WTC11 (cell line): ENCODE measurements around the gene TRIP10. TPM values are rescaled to one million over a fixed set of nuclear protein-coding genes. Genes with fewer than 3 reads are reported as not detected.

Experiments
- ATAC-seq: fragments of 200-7000 bp; cut with Tn5 transposase; 2 replicates; pipeline ENCODE4 v1.10.0; 2021; ENCODE audit warnings: mild to moderate bottlenecking, moderate library complexity
- CTCF ChIA-PET: fragments of 300-600 bp; sonication (Branson Sonifier 250); formaldehyde crosslinking; loops from one replicate; lab custom pipeline; 2021; ENCODE audit warnings: antibody characterized with exemption; lab: Charles Lee
- POLR2A ChIA-PET: fragments of 350-600 bp; sonication (Branson Sonifier 250); formaldehyde crosslinking; loops from one replicate; lab custom pipeline; 2021; ENCODE audit warnings: antibody characterized with exemption; lab: Charles Lee
- DNase-seq: peaks from one replicate; pipeline ENCODE4 v3.0.0; 2021; ENCODE audit warnings: low spot score
- H3K27ac Mint-ChIP-seq: 2 replicates; pipeline ENCODE4 v1.8.0; 2021; ENCODE audit warnings: mixed read lengths
- H3K27me3 Mint-ChIP-seq: 2 replicates; pipeline ENCODE4 v1.8.0; 2021; ENCODE audit warnings: low read depth, mild to moderate bottlenecking, moderate library complexity, mixed read lengths
- H3K36me3 Mint-ChIP-seq: 2 replicates; pipeline ENCODE4 v1.8.0; 2021; ENCODE audit warnings: mixed read lengths
- H3K4me1 Mint-ChIP-seq: 2 replicates; pipeline ENCODE4 v1.8.0; 2022; ENCODE audit warnings: mixed read lengths
- H3K4me3 Mint-ChIP-seq: 2 replicates; pipeline ENCODE4 v1.8.0; 2021; ENCODE audit warnings: mild to moderate bottlenecking, moderate library complexity, mixed read lengths
- H3K9me3 Mint-ChIP-seq: 2 replicates; pipeline ENCODE4 v1.8.0; 2021; ENCODE audit warnings: mixed read lengths
- EMX1 ChIP-seq: fragments of 250-450 bp; sonication (Bioruptor Pico); IDR thresholded peaks from 2 replicates; pipeline ENCODE4 v1.8.0; 2021; ENCODE audit warnings: mild to moderate bottlenecking
- FOXJ3 ChIP-seq: sonication (generic); formaldehyde crosslinking; IDR thresholded peaks from 2 replicates; pipeline ENCODE4 v1.9.0; 2021; ENCODE audit warnings: missing genetic modification reagents, mild to moderate bottlenecking, borderline replicate concordance
- FOXK1 ChIP-seq: sonication (generic); formaldehyde crosslinking; IDR thresholded peaks from 2 replicates; pipeline ENCODE4 v1.8.0; 2022; ENCODE audit warnings: mild to moderate bottlenecking, moderate library complexity, missing genetic modification reagents
- GRHL2 ChIP-seq: fragments of 250-450 bp; sonication (Bioruptor Pico); IDR thresholded peaks from 2 replicates; pipeline ENCODE4 v1.8.0; 2022; ENCODE audit warnings: mild to moderate bottlenecking, moderate library complexity; ENCODE audit not compliant: insufficient replicate concordance, severe bottlenecking
- MXD4 ChIP-seq: fragments of 250-450 bp; sonication (Bioruptor Pico); IDR thresholded peaks from 2 replicates; pipeline ENCODE4 v1.8.0; 2021; ENCODE audit warnings: mild to moderate bottlenecking, moderate library complexity, borderline replicate concordance
- NFE2L1 ChIP-seq: sonication (generic); formaldehyde crosslinking; IDR thresholded peaks from 2 replicates; pipeline ENCODE4 v1.8.1; 2023; ENCODE audit warnings: missing genetic modification reagents
- RORB ChIP-seq: fragments of 250-450 bp; sonication (Bioruptor Pico); IDR thresholded peaks from 2 replicates; pipeline ENCODE4 v1.9.0; 2021; ENCODE audit warnings: mild to moderate bottlenecking
- SMAD4 ChIP-seq: sonication (generic); formaldehyde crosslinking; IDR thresholded peaks from 2 replicates; pipeline ENCODE4 v1.8.0; 2022; ENCODE audit warnings: mild to moderate bottlenecking, missing genetic modification reagents
- TEAD4 ChIP-seq: sonication (generic); formaldehyde crosslinking; IDR thresholded peaks from 2 replicates; pipeline ENCODE4 v1.8.0; 2022; ENCODE audit warnings: mild to moderate bottlenecking, missing genetic modification reagents
- ZBTB21 ChIP-seq: sonication (generic); formaldehyde crosslinking; IDR thresholded peaks from 2 replicates; pipeline ENCODE4 v1.8.1; 2023; ENCODE audit warnings: mild to moderate bottlenecking, missing genetic modification reagents, borderline replicate concordance
- ZNF121 ChIP-seq: sonication (generic); formaldehyde crosslinking; IDR thresholded peaks from 2 replicates; pipeline ENCODE4 v1.8.0; 2023; ENCODE audit warnings: missing genetic modification reagents
- ZNF219 ChIP-seq: sonication (generic); formaldehyde crosslinking; IDR thresholded peaks from 2 replicates; pipeline ENCODE4 v1.8.0; 2023; ENCODE audit warnings: missing genetic modification reagents, mild to moderate bottlenecking, borderline replicate concordance
- ZNF232 ChIP-seq: sonication (generic); formaldehyde crosslinking; IDR thresholded peaks from 2 replicates; pipeline ENCODE4 v1.8.0; 2022; ENCODE audit warnings: mild to moderate bottlenecking, missing genetic modification reagents
- total RNA-seq: library from RNA; stranded (reverse); gene quantifications from 3 replicates; pipeline ENCODE4 v1.2.3, GENCODE V29; 2021
- TF ChIP-seq, protein P1 (sequence below): sonication (generic); formaldehyde crosslinking; IDR thresholded peaks from 2 replicates; pipeline ENCODE4 v1.8.0; 2022; ENCODE audit warnings: mild to moderate bottlenecking, missing genetic modification reagents
- TF ChIP-seq, protein P2 (sequence below): fragments of 200-600 bp; IDR thresholded peaks from 2 replicates; pipeline ENCODE4 v1.8.0; 2022; ENCODE audit warnings: antibody characterized with exemption
- TF ChIP-seq, protein P3 (sequence below): sonication (generic); formaldehyde crosslinking; IDR thresholded peaks from 2 replicates; pipeline ENCODE4 v1.8.0; 2022; ENCODE audit warnings: mild to moderate bottlenecking, missing genetic modification reagents
- TF ChIP-seq, protein P4 (sequence below): fragments of 250-450 bp; sonication (Bioruptor Pico); IDR thresholded peaks from 2 replicates; pipeline ENCODE4 v1.8.0; 2021; ENCODE audit warnings: mild to moderate bottlenecking
- TF ChIP-seq, protein P5 (sequence below): sonication (generic); formaldehyde crosslinking; IDR thresholded peaks from 2 replicates; pipeline ENCODE4 v1.8.1; 2023; ENCODE audit warnings: mild to moderate bottlenecking, missing genetic modification reagents
- TF ChIP-seq, protein P6 (sequence below): sonication (generic); formaldehyde crosslinking; IDR thresholded peaks from 2 replicates; pipeline ENCODE4 v1.8.0; 2022; ENCODE audit warnings: mild to moderate bottlenecking, missing genetic modification reagents

TRIP10 gene
- total RNA-seq, 1 experiment from 2014 or later = 76.6 TPM

DNA sequence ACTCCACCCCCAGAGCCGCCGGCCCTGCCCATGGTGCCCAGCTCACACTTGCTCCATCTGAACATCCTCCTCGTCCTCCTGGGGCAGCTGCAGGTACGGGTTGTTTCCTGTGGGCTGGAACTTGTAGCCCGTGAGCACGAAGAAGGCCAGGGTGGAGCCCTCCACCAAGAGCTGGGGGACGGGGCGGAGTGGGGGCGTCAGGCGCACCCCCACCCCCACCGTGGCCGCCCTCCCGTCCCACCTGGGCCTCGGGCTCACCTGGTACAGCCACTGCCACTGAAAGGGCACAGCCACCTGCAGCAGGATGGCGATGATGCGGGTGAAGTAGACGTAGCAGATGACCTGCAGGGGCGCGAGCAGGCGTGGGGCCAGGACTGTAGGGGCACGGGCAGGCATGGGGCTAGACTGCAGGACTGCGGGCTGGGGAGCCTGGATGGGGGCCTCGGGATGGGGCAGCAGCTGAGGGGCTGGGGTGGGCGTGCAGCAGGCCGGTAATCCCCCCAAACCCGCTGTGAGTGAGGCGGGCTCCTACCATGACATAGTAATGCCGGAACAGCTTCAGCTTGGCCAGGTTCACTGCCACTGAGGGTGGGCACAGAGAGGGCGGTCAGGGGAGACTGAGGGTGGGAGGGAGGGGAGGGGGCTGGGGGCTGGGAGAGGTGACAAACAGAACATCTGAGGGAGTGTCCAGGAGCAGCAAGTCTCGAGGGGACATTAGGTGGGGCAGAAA lies 8.4 kb upstream of the TRIP10 start:
- ATAC-seq (no peak), DNase-seq (no peak)
- Mint-ChIP-seq H3K9me3 (0 out of 2 replicates have a peak, but pooled peaks cover 6% of the 10 kb centered on the region), H3K27me3 (no peaks in the 10 kb centered on the region), H3K4me3 (no peak overlapping the region), H3K4me1 (peaks cover 17% of the 10 kb centered on the region), H3K27ac (no peak overlapping the region), H3K36me3 (peaks cover 9% of the 10 kb centered on the region)
- POLR2A ChIA-PET = interaction anchor here (1.2 kb wide), 1 partner anchor 21 kb away, joined by 3 read pairs; no protein-coding TSS in a partner anchor
- CTCF ChIA-PET = interaction anchor here (0.6 to 1.0 kb wide), 3 partner anchors 37 to 214 kb away, joined by 3 to 4 read pairs (median 3); no protein-coding TSS in a partner anchor
- TF ChIP-seq GRHL2 (no peak), FOXK1 (CRISPR knock-in tag) (no peak), ZNF219 (no peak), FOXJ3 (CRISPR knock-in tag) (no peak), NFE2L1 (CRISPR knock-in tag) (no peak), TEAD4 (CRISPR knock-in tag) (no peak), EMX1 (CRISPR knock-in tag) (no peak), ZNF232 (CRISPR knock-in tag) (no peak), RORB (no peak), ZBTB21 (CRISPR knock-in tag) (no peak), ZNF121 (CRISPR knock-in tag) (no peak), MXD4 (CRISPR knock-in tag) (no peak), SMAD4 (no peak)
- TF ChIP-seq, protein P1, sequence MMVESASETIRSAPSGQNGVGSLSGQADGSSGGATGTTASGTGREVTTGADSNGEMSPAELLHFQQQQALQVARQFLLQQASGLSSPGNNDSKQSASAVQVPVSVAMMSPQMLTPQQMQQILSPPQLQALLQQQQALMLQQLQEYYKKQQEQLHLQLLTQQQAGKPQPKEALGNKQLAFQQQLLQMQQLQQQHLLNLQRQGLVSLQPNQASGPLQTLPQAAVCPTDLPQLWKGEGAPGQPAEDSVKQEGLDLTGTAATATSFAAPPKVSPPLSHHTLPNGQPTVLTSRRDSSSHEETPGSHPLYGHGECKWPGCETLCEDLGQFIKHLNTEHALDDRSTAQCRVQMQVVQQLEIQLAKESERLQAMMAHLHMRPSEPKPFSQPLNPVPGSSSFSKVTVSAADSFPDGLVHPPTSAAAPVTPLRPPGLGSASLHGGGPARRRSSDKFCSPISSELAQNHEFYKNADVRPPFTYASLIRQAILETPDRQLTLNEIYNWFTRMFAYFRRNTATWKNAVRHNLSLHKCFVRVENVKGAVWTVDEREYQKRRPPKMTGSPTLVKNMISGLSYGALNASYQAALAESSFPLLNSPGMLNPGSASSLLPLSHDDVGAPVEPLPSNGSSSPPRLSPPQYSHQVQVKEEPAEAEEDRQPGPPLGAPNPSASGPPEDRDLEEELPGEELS = no peak
- TF ChIP-seq, protein P2, sequence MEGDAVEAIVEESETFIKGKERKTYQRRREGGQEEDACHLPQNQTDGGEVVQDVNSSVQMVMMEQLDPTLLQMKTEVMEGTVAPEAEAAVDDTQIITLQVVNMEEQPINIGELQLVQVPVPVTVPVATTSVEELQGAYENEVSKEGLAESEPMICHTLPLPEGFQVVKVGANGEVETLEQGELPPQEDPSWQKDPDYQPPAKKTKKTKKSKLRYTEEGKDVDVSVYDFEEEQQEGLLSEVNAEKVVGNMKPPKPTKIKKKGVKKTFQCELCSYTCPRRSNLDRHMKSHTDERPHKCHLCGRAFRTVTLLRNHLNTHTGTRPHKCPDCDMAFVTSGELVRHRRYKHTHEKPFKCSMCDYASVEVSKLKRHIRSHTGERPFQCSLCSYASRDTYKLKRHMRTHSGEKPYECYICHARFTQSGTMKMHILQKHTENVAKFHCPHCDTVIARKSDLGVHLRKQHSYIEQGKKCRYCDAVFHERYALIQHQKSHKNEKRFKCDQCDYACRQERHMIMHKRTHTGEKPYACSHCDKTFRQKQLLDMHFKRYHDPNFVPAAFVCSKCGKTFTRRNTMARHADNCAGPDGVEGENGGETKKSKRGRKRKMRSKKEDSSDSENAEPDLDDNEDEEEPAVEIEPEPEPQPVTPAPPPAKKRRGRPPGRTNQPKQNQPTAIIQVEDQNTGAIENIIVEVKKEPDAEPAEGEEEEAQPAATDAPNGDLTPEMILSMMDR = no peak
- TF ChIP-seq, protein P3, sequence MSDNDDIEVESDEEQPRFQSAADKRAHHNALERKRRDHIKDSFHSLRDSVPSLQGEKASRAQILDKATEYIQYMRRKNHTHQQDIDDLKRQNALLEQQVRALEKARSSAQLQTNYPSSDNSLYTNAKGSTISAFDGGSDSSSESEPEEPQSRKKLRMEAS (CRISPR knock-in tag) = no peak
- TF ChIP-seq, protein P4, sequence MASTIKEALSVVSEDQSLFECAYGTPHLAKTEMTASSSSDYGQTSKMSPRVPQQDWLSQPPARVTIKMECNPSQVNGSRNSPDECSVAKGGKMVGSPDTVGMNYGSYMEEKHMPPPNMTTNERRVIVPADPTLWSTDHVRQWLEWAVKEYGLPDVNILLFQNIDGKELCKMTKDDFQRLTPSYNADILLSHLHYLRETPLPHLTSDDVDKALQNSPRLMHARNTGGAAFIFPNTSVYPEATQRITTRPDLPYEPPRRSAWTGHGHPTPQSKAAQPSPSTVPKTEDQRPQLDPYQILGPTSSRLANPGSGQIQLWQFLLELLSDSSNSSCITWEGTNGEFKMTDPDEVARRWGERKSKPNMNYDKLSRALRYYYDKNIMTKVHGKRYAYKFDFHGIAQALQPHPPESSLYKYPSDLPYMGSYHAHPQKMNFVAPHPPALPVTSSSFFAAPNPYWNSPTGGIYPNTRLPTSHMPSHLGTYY (CRISPR knock-in tag) = no peak
- TF ChIP-seq, protein P5, sequence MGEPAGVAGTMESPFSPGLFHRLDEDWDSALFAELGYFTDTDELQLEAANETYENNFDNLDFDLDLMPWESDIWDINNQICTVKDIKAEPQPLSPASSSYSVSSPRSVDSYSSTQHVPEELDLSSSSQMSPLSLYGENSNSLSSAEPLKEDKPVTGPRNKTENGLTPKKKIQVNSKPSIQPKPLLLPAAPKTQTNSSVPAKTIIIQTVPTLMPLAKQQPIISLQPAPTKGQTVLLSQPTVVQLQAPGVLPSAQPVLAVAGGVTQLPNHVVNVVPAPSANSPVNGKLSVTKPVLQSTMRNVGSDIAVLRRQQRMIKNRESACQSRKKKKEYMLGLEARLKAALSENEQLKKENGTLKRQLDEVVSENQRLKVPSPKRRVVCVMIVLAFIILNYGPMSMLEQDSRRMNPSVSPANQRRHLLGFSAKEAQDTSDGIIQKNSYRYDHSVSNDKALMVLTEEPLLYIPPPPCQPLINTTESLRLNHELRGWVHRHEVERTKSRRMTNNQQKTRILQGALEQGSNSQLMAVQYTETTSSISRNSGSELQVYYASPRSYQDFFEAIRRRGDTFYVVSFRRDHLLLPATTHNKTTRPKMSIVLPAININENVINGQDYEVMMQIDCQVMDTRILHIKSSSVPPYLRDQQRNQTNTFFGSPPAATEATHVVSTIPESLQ = no peak
- TF ChIP-seq, protein P6, sequence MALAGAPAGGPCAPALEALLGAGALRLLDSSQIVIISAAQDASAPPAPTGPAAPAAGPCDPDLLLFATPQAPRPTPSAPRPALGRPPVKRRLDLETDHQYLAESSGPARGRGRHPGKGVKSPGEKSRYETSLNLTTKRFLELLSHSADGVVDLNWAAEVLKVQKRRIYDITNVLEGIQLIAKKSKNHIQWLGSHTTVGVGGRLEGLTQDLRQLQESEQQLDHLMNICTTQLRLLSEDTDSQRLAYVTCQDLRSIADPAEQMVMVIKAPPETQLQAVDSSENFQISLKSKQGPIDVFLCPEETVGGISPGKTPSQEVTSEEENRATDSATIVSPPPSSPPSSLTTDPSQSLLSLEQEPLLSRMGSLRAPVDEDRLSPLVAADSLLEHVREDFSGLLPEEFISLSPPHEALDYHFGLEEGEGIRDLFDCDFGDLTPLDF (CRISPR knock-in tag) = no peak
